Smooth muscle cell of the brain vasculature (primary cell): ENCODE measurements around the gene NDUFS2.

Experiments used
- DNase-seq: peaks from one replicate; pipeline ENCODE4 v3.0.0-alpha.2; 2012; ENCODE audit warnings: low read depth, low spot score

NDUFS2 gene

GRCh38 chr1:161201836-161202712, at the start of gene NDUFS2:
Gene NDUFS2, plus strand, starts transcription at chr1:161202367. Its CDS starts 19 bp downstream, at chr1:161202386.
- DNase-seq: peak; percentile 97

- DNase-seq: no peak
Measured at GRCh38 chr1:161153176-161153575, 49.0 kb upstream of the NDUFS2 start.

- peak; percentile 83 for DNase-seq
Measured at GRCh38 chr1:161153682-161154337, 48.4 kb upstream of the NDUFS2 start, which contains the start of gene UFC1. Gene UFC1, plus strand, starts transcription at chr1:161153978. Its CDS starts 20 bp downstream, at chr1:161153998.

GRCh38 chr1:161157867-161158266, 44.3 kb upstream of the NDUFS2 start:
- DNase-seq: no peak

- no peak for DNase-seq
Measured at GRCh38 chr1:161158316-161159010, 43.7 kb upstream of the NDUFS2 start.

- DNase-seq: no peak
Measured at GRCh38 chr1:161159087-161159912, 42.9 kb upstream of the NDUFS2 start, which contains the start of gene USP21. Gene USP21, plus strand, starts transcription at chr1:161159500. Its CDS starts 1,141 bp downstream, at chr1:161160641.

- DNase-seq: no peak
Measured at GRCh38 chr1:161159913-161160243, 42.3 kb upstream of the NDUFS2 start.

- DNase-seq: no peak
Measured at GRCh38 chr1:161160671-161161145, 41.5 kb upstream of the NDUFS2 start.

GRCh38 chr1:161161652-161162051, 40.5 kb upstream of the NDUFS2 start:
- no peak for DNase-seq

GRCh38 chr1:161162052-161162451, 40.1 kb upstream of the NDUFS2 start:
- no peak for DNase-seq

GRCh38 chr1:161162806-161163205, 39.4 kb upstream of the NDUFS2 start:
- no peak for DNase-seq

GRCh38 chr1:161163793-161164192, 38.4 kb upstream of the NDUFS2 start:
- DNase-seq: no peak

GRCh38 chr1:161164901-161165610, 37.1 kb upstream of the NDUFS2 start:
- DNase-seq: no peak

GRCh38 chr1:161165742-161166668, 36.2 kb upstream of the NDUFS2 start, which contains the start of gene PPOX:
Gene PPOX, plus strand, starts transcription at chr1:161166426. Its CDS starts 422 bp downstream, at chr1:161166848.
- peak; percentile 95 for DNase-seq

- DNase-seq: no peak
Measured at GRCh38 chr1:161166669-161167548, 35.3 kb upstream of the NDUFS2 start.

- no peak for DNase-seq
Measured at GRCh38 chr1:161168906-161169305, 33.3 kb upstream of the NDUFS2 start.

- no peak for DNase-seq
Measured at GRCh38 chr1:161171191-161171590, 31.0 kb upstream of the NDUFS2 start.

- no peak for DNase-seq
Measured at GRCh38 chr1:161171696-161172095, 30.5 kb upstream of the NDUFS2 start.
